Measurements from ENCODE around the gene WDR72.

DNA sequence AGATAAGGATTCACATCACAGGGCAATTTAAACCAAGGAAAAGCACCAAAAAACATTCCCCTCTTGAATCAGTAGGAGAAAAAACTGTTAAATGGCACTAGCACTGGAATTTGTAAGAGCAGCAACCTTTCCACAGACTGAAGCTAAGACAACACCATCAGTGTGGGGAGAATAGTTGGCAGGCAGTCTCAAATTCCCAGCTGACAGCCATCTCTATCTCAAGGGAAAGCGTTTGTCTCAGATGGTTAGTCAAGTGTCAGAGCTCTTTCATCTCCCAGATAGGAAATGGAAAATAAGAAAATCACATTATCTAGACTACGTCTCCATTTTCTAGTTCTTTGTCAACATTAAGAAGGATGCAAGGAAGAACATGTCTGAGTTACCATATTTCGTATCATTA lies 228.7 kb downstream of the WDR72 start:
- no peak for TF ChIP-seq RAD21 (IDR thresholded peaks at IDR 0.05)
- TF ChIP-seq CTCF (IDR thresholded peaks at IDR 0.05; ENCODE audit: low read depth, low read length, missing input control): no peak
- TF ChIP-seq EGR1 (IDR thresholded peaks at IDR 0.05; ENCODE audit: low read depth in 2 of 2): no peak
- TF ChIP-seq RXRA (IDR thresholded peaks at IDR 0.05): no peak
- no peak for TF ChIP-seq TAF1 (conservative IDR thresholded peaks at IDR 0.05)
- no peak for TF ChIP-seq MAX (IDR thresholded peaks at IDR 0.05)
- TF ChIP-seq, protein P1, sequence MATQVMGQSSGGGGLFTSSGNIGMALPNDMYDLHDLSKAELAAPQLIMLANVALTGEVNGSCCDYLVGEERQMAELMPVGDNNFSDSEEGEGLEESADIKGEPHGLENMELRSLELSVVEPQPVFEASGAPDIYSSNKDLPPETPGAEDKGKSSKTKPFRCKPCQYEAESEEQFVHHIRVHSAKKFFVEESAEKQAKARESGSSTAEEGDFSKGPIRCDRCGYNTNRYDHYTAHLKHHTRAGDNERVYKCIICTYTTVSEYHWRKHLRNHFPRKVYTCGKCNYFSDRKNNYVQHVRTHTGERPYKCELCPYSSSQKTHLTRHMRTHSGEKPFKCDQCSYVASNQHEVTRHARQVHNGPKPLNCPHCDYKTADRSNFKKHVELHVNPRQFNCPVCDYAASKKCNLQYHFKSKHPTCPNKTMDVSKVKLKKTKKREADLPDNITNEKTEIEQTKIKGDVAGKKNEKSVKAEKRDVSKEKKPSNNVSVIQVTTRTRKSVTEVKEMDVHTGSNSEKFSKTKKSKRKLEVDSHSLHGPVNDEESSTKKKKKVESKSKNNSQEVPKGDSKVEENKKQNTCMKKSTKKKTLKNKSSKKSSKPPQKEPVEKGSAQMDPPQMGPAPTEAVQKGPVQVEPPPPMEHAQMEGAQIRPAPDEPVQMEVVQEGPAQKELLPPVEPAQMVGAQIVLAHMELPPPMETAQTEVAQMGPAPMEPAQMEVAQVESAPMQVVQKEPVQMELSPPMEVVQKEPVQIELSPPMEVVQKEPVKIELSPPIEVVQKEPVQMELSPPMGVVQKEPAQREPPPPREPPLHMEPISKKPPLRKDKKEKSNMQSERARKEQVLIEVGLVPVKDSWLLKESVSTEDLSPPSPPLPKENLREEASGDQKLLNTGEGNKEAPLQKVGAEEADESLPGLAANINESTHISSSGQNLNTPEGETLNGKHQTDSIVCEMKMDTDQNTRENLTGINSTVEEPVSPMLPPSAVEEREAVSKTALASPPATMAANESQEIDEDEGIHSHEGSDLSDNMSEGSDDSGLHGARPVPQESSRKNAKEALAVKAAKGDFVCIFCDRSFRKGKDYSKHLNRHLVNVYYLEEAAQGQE (IDR thresholded peaks at IDR 0.05): no peak
- TF ChIP-seq FOXA1 (IDR thresholded peaks at IDR 0.05): no peak
- TF ChIP-seq JUND (IDR thresholded peaks at IDR 0.05): no peak
- TF ChIP-seq NR2F2 (IDR thresholded peaks at IDR 0.05): no peak
- no peak for TF ChIP-seq SP1 (IDR thresholded peaks at IDR 0.05)
- no peak for TF ChIP-seq GABPA (IDR thresholded peaks at IDR 0.05 in 1 of 2, conservative IDR thresholded peaks at IDR 0.05 in 1 of 2)

Data from liver (tissue), 3 donors.